Esophagus mucosa (tissue), 1 donor: ENCODE results near the gene SOX10. TPM values are rescaled to one million over a fixed set of nuclear protein-coding genes. Genes with fewer than 3 reads are reported as not detected.

Experiments used
- ATAC-seq: fragments of 200-7000 bp; cut with Tn5 transposase; one replicate; pipeline ENCODE4 v1.9.1; 2020
- total RNA-seq: library from RNA; stranded (reverse); gene quantifications from one replicate; pipeline ENCODE4 v1.2.4, GENCODE V29; 2023
- donor health status: DM: yes; HTN: yes; CAD: no.

Gene SOX10
- total RNA-seq, 1 donor from 2014 or later = 0.44 TPM

- no peak for ATAC-seq
Measured at GRCh38 chr22:37929390-37929789, 55.0 kb downstream of the SOX10 start.

GRCh38 chr22:37927637-37927936 lies 56.8 kb downstream of the SOX10 start:
- no peak for ATAC-seq

GRCh38 chr22:37926771-37927636 lies 57.4 kb downstream of the SOX10 start:
- ATAC-seq = no peak

- no peak for ATAC-seq
Measured at GRCh38 chr22:37926358-37926757, 58.0 kb downstream of the SOX10 start.

GRCh38 chr22:37925767-37926166 lies 58.6 kb downstream of the SOX10 start:
- peak; percentile 4 for ATAC-seq

GRCh38 chr22:37925330-37925729 lies 59.0 kb downstream of the SOX10 start:
- ATAC-seq = no peak

- no peak for ATAC-seq
Measured at GRCh38 chr22:37924386-37925065, 59.8 kb downstream of the SOX10 start.

- no peak for ATAC-seq
Measured at GRCh38 chr22:37923927-37924326, 60.4 kb downstream of the SOX10 start.

Other genes starting within 250 kb of the SOX10 start
- gene GCAT, start 176.6 kb downstream of the SOX10 start, total RNA-seq = 21.7 TPM
- gene GALR3, start 161.2 kb downstream of the SOX10 start, total RNA-seq = 0.32 TPM
- 14.2 TPM for gene ANKRD54, start 140.2 kb downstream of the SOX10 start, total RNA-seq
- gene EIF3L, start 135.1 kb downstream of the SOX10 start, total RNA-seq = 358 TPM
- 105 TPM for gene MICALL1, start 78.3 kb downstream of the SOX10 start, total RNA-seq
- gene C22orf23, start 31.0 kb downstream of the SOX10 start, total RNA-seq = not detected
- 67.8 TPM for gene POLR2F, start 30.9 kb downstream of the SOX10 start, total RNA-seq
- gene PICK1, start 72.8 kb upstream of the SOX10 start, total RNA-seq = 22.6 TPM
- gene SLC16A8, start 99.6 kb upstream of the SOX10 start, total RNA-seq = 0.24 TPM
- 4.5 TPM for gene BAIAP2L2, start 126.1 kb upstream of the SOX10 start, total RNA-seq
- 12.8 TPM for gene PLA2G6, start 197.3 kb upstream of the SOX10 start, total RNA-seq
- gene MAFF, start 217.4 kb upstream of the SOX10 start, total RNA-seq = 35.6 TPM